ENCODE measurements around the gene NXT1. TPM values are rescaled to one million over a fixed set of nuclear protein-coding genes. Genes with fewer than 3 reads are reported as not detected.

NXT1 gene
- total RNA-seq, 4 donors from 2014 or later, result 19.8 to 23.8 (median 21.9) TPM

DNA sequence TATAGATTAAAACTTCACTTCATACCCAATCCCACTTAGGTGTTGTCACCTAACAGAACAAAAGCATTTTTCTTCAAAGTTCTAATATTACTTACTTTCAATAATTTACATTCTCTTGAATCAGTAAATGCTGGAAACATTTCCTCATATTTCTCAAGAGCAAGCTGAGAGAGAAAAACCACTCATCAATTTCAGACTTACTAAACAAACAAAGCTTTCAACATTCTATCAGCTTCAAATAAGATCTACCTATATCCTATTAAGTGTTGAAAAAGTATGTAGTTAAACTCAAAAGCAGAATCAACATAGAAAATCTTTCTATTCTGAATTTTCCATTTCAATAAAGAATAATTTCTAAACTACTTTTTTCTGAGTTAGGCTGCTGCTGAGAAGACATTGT, 29.2 kb downstream of the NXT1 start:
- TF ChIP-seq, protein P1, sequence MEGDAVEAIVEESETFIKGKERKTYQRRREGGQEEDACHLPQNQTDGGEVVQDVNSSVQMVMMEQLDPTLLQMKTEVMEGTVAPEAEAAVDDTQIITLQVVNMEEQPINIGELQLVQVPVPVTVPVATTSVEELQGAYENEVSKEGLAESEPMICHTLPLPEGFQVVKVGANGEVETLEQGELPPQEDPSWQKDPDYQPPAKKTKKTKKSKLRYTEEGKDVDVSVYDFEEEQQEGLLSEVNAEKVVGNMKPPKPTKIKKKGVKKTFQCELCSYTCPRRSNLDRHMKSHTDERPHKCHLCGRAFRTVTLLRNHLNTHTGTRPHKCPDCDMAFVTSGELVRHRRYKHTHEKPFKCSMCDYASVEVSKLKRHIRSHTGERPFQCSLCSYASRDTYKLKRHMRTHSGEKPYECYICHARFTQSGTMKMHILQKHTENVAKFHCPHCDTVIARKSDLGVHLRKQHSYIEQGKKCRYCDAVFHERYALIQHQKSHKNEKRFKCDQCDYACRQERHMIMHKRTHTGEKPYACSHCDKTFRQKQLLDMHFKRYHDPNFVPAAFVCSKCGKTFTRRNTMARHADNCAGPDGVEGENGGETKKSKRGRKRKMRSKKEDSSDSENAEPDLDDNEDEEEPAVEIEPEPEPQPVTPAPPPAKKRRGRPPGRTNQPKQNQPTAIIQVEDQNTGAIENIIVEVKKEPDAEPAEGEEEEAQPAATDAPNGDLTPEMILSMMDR (IDR thresholded peaks at IDR 0.05; ENCODE audit: low read depth), result no peak

DNA sequence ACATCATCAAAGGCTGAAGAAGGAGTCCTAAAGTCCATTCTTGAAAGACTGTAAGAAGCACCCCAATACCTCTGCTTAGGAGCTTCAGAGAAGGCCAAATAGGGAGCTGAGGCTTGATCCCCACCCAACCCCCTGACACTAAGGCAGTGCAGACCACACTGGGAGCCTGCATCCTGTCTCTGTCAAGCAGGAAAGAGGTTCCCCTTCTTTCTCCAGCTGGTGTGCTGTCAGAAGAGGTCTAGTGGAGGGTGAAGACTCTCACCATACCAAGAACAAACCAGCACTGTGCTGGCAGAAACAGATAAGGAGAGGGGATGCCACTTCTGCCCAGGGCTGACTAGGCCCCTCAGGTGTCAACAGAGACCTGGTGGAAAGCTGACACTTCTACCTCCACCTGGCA, 31.3 kb downstream of the NXT1 start:
- TF ChIP-seq, protein P1 (IDR thresholded peaks at IDR 0.05; ENCODE audit: low read depth), result no peak

DNA sequence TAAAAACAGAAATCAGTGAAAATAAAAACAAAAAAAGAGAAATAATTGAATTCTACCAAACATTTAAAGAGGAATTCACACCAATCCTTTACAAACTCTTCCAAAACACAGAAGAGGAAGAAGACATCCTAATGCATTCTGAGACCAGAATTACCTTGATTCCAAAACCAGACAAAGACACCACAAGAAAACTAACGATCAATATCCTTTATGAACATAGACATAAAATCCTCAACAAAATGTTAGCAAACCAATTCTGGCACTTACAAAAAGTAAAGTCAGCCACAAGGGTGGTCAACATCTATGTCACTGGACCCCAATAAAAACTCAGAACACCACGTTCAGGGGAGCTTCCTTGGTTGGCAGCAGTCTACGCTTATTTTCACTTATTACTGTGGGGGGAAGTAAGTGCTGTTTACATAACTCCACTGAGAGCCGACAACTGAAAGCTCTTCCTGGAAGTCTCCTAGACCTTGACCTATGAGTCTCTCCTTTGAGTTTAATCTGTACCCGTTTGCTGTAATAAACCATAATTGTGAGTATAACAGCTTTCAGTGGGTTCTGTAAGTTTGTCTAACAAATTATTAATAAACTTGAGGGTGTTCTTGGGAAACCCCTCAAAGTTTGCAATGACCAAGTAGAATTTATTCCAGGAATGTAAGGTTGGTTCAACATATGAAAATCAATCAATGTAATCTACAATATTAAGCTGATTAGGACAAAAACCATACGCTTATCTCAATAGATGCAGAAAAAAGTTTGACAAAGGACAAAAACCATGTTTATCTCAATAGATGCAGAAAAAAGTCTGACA, 35.9 kb downstream of the NXT1 start:
- TF ChIP-seq, protein P1 (IDR thresholded peaks at IDR 0.05; ENCODE audit: low read depth), result no peak

DNA sequence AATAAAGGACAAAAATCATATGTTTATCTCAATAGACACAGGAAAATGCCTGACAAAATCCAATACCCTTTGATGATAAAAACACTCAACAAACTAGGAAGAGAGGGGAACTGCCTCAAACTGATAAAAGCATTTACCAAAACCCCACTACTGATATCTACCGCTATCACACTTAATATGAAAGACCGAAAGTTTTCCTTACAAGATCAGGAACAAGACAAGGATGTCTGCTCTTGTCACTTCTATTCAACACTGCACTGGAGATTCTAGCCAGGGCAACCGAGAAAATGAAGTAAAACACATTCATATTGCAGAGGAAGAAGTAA, 36.5 kb downstream of the NXT1 start:
- TF ChIP-seq, protein P1 (IDR thresholded peaks at IDR 0.05; ENCODE audit: low read depth), result no peak

DNA sequence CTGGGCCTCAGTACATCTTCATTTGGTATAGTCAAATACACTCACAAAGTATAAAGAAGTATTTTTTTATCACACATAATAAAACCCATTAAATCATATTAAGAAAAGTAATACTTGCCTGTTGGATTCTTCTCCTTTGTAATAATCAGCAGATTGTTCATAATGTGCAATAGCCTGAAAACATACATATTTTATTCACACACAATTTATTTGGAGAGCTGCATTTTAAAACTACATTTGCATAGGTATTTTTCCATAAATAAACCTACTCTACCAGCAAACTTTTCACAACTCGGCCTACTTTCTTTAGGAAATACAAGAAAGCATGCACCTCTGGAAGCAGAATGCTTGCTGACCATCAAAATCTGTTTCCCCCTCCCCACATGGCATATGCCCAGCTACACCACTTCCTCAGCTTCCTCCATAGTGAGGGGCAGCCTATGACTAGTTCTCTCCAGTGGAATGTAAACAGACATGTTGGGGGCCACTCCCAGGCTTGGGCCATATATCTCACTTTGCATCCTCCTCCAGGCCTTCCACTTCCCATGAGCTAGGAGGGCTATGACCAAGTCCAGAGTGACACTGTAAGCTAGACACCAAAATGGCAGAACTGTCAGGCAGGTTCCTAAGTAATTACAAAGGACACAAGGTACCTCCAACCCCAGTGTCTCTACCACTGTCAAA, 39.6 kb downstream of the NXT1 start:
- TF ChIP-seq, protein P1 (IDR thresholded peaks at IDR 0.05; ENCODE audit: low read depth), result no peak

DNA sequence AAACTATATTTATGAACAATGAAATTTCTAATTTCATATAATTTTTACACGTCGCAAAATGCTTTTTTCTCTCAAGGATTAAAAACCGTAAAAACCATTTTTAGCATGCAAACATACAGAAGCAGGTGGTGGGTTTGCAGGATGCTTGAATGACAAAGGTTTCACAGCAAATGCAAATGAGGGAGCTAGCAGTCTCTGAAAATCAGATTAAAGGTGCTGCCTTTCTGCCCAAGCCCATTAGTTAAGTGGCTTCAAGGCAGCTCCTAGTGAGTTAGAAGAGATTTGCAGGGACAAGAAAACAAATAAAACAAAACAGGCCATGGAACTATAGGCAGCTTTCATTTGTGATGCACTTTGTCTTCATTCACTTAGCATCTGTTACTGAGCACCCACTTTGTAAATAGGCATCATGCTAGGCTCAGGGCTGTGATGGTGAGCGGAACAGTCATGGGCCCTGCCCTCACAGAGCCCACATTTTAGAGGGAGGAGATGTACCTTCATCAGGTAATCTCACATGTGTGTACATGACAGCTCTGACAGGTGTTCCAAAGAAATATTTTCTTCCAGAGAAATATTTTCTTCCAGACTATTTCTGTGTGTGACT, 41.2 kb downstream of the NXT1 start:
- TF ChIP-seq, protein P1 (IDR thresholded peaks at IDR 0.05; ENCODE audit: low read depth), result no peak

All from subcutaneous adipose tissue (tissue), 4 donors.